Astrocyte of the spinal cord (primary cell): ENCODE data around the gene FBLN2.

Experiments
- DNase-seq: peaks from one replicate; pipeline ENCODE4 v3.0.0; 2011; ENCODE audit warnings: low read depth, low spot score
- H3K4me3 ChIP-seq: 2 replicates; pipeline ENCODE4 v1.5.1; 2011; ENCODE audit warnings: low read depth, mild to moderate bottlenecking, low read length, moderate library complexity
- in situ Hi-C: cut with HindIII; loops from 2 replicates; pipeline ENCODE4 v1.10.0; 2017; ENCODE audit warnings: low sequenced_read_pairs
- TF ChIP-seq, protein P1 (sequence below): IDR thresholded peaks from 2 replicates; pipeline ENCODE4 v1.5.1; 2012; ENCODE audit warnings: low read depth, mild to moderate bottlenecking, low read length, inconsistent platforms

The FBLN2 gene

DNA sequence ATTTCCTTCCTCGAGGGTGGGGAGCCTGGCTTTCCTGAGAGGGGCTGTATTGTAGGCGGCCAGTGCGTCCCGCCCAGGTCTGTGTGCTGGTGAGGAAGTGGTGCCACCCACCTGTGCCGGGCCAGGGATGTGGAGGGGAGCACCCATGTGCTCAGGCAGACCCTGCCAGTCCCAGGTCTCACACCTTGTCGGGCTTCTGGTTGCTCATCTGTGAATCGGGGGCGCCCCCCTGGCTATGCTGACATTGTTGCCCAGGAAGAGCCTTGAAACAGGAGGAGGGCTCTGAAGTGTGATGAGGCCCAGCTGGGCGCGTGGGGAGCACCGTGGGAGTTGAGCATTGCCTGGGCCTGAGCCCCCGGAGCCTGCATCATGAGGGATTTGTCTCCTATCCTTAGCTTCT lies 4.8 kb downstream of the FBLN2 start:
- in situ Hi-C loops = no loop called here
- H3K4me3 ChIP-seq = no peak overlapping the region
- TF ChIP-seq, protein P1, sequence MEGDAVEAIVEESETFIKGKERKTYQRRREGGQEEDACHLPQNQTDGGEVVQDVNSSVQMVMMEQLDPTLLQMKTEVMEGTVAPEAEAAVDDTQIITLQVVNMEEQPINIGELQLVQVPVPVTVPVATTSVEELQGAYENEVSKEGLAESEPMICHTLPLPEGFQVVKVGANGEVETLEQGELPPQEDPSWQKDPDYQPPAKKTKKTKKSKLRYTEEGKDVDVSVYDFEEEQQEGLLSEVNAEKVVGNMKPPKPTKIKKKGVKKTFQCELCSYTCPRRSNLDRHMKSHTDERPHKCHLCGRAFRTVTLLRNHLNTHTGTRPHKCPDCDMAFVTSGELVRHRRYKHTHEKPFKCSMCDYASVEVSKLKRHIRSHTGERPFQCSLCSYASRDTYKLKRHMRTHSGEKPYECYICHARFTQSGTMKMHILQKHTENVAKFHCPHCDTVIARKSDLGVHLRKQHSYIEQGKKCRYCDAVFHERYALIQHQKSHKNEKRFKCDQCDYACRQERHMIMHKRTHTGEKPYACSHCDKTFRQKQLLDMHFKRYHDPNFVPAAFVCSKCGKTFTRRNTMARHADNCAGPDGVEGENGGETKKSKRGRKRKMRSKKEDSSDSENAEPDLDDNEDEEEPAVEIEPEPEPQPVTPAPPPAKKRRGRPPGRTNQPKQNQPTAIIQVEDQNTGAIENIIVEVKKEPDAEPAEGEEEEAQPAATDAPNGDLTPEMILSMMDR = no peak
- DNase-seq = no peak

DNA sequence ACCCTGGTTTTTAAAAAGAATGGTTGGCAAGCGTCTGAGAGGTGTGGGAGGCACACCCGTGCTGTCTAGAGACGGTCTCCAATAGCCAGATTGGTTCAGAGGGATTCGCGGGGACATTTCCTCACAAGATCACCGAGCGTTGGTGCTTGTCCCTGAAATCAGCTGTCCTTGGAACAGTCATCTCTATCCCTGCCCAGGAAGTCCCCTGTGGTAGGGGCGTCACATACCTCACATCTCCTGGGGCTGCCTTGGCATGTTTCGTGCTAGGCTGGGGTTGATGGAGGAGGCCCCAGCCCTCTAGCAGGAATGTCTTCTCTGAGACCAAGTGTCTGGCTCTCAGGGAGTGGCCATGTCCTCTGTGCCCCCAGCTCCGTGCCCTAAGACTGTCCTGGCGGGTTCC lies 6.8 kb downstream of the FBLN2 start:
- no peak for DNase-seq
- no peak overlapping the region for H3K4me3 ChIP-seq
- in situ Hi-C loops = no loop called here
- TF ChIP-seq, protein P1 = no peak

DNA sequence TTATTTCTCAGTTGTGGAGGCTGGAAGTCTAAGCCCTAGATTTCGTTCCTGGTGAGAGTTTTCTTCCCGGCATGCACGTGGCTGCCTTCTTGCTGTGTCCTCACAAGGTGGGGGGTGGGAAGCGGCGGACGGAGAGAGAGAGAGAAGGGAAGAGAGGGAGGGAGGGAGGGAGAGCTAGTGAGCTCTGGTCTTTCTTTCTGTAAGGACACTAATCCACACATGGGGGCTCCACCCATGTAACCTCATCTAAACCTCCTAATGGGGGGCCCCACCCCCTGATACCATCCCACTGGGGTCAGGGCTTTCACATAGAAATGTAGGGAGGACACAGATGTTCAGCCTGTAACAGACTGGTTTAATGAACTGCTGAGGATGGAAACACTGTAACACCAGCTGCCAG lies 7.3 kb downstream of the FBLN2 start:
- no peak for DNase-seq
- TF ChIP-seq, protein P1 = no peak
- no peak overlapping the region for H3K4me3 ChIP-seq
- in situ Hi-C loops = no loop called here

DNA sequence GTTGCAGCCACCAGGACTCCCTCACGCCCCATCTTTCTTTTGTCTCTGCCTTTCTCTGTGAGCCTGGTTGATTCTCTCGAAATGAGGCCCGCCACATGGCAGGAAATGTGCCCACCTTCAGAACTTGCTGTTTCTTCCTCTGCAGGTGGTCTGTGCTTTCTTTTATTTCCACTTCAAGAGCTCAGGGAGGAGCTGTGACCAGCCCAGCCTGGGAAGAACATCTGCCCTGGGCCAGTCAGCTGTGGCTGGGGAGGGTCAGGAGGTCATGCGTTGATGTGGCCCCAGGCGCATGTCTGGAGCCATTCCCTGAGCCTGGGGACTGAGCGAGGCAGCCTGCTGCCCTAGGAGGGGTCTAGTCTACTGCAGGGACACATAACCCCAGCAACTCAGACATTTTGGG lies 8.0 kb downstream of the FBLN2 start:
- no peak for DNase-seq
- TF ChIP-seq, protein P1 = no peak
- H3K4me3 ChIP-seq = no peak overlapping the region
- in situ Hi-C loops = no loop called here

DNA sequence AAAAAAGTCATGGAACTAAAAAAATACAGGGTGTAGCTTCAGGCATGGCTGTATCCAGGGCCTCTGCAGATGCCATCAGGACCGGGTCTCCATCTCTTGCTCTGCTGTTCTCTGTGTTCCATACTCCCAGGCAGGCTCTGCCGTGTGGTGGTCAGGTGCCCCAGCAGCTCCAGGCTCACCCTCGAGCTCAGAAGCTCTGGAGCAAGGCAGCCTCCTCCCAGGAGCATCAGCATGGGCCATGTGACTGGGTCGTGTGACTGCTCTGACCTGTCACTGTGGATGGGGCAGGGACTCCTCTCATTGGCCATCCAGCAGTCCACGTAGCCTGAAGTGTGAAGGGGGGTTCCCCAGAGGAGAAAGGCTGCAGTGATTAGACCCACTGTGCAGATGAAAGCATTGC lies 8.5 kb downstream of the FBLN2 start:
- TF ChIP-seq, protein P1 = no peak
- DNase-seq = no peak
- in situ Hi-C loops = no loop called here
- H3K4me3 ChIP-seq = no peak overlapping the region

DNA sequence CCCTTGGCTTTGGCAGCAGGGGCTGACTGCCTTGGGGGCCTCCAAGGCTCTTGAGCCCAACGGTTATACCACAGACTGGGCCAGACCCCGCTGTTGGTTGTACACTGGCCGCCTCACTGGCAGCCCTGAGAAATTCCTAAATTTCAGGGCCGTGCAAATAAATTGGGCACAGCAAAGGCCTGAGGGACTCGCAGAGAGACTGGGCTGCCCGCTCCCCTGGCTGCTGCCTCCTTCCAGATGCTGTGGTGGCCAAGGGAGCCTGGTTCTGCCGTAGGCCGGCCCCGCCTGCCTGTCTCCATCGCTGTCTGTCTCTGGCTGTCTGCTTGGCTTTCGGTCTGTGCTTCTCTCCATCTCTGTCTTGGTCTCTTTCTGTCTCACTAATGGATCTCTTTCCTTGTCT lies 9.0 kb downstream of the FBLN2 start:
- in situ Hi-C loops = no loop called here
- no peak for DNase-seq
- no peak overlapping the region for H3K4me3 ChIP-seq
- TF ChIP-seq, protein P1 = no peak

DNA sequence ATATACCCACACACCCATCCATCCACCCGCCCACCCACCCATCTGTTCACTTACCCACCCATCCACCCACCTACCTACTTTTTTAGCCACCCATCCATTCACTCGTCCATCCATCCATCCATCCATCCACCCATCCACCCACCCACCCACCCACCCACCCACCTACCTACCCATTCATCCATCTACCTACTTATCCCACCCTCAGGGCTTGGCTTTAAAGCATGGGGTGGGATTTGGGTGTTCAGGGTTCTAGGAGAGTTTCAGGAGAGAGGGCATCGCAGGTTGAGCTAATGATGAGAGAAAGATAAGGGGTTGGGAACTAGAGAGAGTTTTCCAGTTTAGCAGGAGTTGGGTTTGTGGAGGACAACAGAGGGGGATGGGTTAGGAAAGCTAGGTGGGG lies 9.7 kb downstream of the FBLN2 start:
- H3K4me3 ChIP-seq = no peak overlapping the region
- TF ChIP-seq, protein P1 = no peak
- no peak for DNase-seq
- in situ Hi-C loops = no loop called here
